ENCODE data around the gene PCNT.

- TF ChIP-seq, protein P1, sequence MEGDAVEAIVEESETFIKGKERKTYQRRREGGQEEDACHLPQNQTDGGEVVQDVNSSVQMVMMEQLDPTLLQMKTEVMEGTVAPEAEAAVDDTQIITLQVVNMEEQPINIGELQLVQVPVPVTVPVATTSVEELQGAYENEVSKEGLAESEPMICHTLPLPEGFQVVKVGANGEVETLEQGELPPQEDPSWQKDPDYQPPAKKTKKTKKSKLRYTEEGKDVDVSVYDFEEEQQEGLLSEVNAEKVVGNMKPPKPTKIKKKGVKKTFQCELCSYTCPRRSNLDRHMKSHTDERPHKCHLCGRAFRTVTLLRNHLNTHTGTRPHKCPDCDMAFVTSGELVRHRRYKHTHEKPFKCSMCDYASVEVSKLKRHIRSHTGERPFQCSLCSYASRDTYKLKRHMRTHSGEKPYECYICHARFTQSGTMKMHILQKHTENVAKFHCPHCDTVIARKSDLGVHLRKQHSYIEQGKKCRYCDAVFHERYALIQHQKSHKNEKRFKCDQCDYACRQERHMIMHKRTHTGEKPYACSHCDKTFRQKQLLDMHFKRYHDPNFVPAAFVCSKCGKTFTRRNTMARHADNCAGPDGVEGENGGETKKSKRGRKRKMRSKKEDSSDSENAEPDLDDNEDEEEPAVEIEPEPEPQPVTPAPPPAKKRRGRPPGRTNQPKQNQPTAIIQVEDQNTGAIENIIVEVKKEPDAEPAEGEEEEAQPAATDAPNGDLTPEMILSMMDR (IDR thresholded peaks at IDR 0.05; ENCODE audit: insufficient read depth, low read length, poor library complexity, severe bottlenecking), result no peak
- no peak for TF ChIP-seq EZH2phosphoT487 (conservative IDR thresholded peaks at IDR 0.05; ENCODE audit: low read length)
These were observed 34.2 kb upstream of the PCNT start for GRCh38 chr21:46289655-46290179.

All from SU-DHL-6 (cell line).